Effector memory CD4-positive, alpha-beta T cell (primary cell): Measurements from ENCODE around the gene KCNC1.

ENCODE experiments used
- DNase-seq, 3 donors: peaks; one replicate each; pipeline ENCODE4 v3.0.0-alpha.2; 2020
- H3K27ac ChIP-seq: 2 replicates; pipeline ENCODE4 v1.7.0; 2013; ENCODE audit warnings: mild to moderate bottlenecking, low read length, moderate library complexity; ENCODE audit not compliant: insufficient read depth, poor library complexity, severe bottlenecking
- H3K27me3 ChIP-seq: replicated peaks from 2 replicates; pipeline ENCODE4 v1.7.0; 2013; ENCODE audit warnings: mild to moderate bottlenecking, low read length; ENCODE audit not compliant: insufficient read depth, control insufficient read depth, poor library complexity, severe bottlenecking
- H3K36me3 ChIP-seq: 2 replicates; pipeline ENCODE4 v1.7.0; 2013; ENCODE audit warnings: mild to moderate bottlenecking, low read length, moderate library complexity; ENCODE audit not compliant: control insufficient read depth, insufficient read depth
- H3K4me1 ChIP-seq: 2 replicates; pipeline ENCODE4 v1.7.0; 2013; ENCODE audit warnings: low read length, mild to moderate bottlenecking; ENCODE audit not compliant: control insufficient read depth, insufficient read depth, poor library complexity, severe bottlenecking
- H3K4me3 ChIP-seq: 2 replicates; pipeline ENCODE4 v1.7.0; 2013; ENCODE audit warnings: low read length, low read depth, mild to moderate bottlenecking; ENCODE audit not compliant: insufficient read depth, poor library complexity, severe bottlenecking
- H3K9me3 ChIP-seq: 2 replicates; pipeline ENCODE4 v1.7.0; 2013; ENCODE audit warnings: mild to moderate bottlenecking, low read length, moderate library complexity; ENCODE audit not compliant: control insufficient read depth

KCNC1 gene

DNA sequence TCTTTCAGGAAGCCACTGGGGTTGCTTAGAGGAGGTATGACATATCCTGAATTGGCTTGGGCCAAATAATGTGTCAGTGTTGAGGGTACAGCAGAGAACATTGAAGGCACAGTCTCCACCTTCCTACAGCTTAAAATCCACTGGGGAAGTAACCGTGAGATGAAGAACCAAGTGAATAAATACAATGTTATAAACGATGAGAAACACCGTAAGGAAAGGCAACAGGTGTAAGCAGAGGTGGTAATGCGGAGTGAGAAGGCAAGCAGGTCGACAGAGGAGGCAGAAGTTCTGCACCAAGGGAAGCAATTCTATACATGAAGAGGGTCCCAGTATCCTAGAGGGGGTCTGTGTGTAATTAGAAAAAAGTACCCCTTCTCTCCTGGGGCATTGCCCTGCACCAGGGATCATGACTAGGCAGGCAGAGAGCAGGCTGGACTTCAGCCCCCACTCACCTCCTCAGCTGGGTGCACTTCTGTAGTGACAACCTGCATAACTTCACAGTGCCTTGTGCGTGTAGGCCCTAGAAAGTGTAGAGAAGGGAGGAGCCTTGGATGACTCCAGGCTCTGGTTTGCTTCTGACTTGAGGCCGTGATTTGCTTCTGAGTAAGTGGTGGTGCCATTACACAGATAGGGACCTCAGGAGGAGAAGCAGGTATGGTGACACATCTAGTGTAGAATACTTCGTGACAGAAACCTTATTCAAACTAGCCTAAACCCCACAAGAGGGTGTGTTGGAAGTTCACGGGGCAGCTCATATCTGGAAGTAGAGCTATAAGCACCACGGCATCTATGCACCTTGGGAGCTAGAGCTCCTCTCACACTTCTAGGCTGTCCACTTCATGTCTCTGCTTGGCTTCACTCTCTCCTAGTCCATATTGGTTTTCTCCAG lies 10.3 kb upstream of the KCNC1 start:
- Histone ChIP-seq H3K4me1 (no peaks in the 10 kb centered on the region), H3K27ac (no peak overlapping the region), H3K36me3 (no peaks in the 10 kb centered on the region), H3K27me3 (peaks cover 27% of the 10 kb centered on the region), H3K9me3 (no peaks in the 10 kb centered on the region), H3K4me3 (no peak overlapping the region)
- DNase-seq: no peak

DNA sequence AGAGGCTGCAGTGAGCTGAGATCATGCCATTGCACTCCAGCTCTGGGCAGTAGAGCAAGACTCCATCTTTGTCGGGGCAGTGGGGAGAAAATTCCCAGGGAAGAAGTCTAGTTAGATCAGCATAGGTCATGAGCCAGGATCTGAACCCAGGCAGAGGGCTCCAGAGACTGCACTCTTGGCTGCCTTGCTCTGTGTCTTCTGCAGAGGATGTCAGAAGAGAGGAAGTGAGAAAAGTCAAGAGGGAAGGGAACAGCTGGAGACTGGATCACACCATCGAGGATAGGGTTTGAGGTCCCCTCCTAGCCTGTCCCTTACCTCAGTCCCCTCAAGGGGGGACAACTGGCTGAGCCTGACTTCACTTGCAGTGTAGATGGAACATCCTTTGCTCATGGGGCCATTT lies 9.4 kb upstream of the KCNC1 start:
- H3K9me3 ChIP-seq: no peaks in the 10 kb centered on the region

DNA sequence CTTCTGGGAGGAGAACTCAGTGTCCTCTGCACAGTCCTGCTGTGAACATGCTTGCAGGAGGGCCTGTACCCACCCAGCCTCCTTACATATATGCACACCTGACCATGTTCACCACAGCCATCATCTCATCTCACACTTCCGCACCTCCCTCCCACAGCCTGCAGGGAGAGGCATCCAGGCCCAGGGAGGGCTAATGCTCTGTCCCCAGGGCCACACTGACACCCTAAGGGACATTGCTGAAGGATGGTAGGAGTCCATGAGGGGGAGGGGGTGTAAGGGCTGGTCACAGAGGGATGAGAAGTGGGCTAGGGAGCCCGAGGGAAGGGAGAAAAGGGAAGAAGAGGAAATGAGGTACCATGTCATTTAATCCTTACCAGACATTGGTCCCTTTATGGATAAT lies 4.4 kb upstream of the KCNC1 start:
- H3K4me3 ChIP-seq: no peak overlapping the region
- H3K36me3 ChIP-seq: no peaks in the 10 kb centered on the region
- peaks cover 3% of the 10 kb centered on the region for H3K4me1 ChIP-seq
- H3K9me3 ChIP-seq: no peaks in the 10 kb centered on the region
- no peak for DNase-seq
- peaks cover 2% of the 10 kb centered on the region for H3K27me3 ChIP-seq
- no peak overlapping the region for H3K27ac ChIP-seq

More for the DNA sequence above, 9.4 kb upstream of the KCNC1 start:
- Histone ChIP-seq H3K36me3 (no peaks in the 10 kb centered on the region), H3K4me1 (no peaks in the 10 kb centered on the region), H3K27me3 (peaks cover 27% of the 10 kb centered on the region), H3K4me3 (no peak overlapping the region), H3K27ac (no peak overlapping the region)
- no peak for DNase-seq

DNA sequence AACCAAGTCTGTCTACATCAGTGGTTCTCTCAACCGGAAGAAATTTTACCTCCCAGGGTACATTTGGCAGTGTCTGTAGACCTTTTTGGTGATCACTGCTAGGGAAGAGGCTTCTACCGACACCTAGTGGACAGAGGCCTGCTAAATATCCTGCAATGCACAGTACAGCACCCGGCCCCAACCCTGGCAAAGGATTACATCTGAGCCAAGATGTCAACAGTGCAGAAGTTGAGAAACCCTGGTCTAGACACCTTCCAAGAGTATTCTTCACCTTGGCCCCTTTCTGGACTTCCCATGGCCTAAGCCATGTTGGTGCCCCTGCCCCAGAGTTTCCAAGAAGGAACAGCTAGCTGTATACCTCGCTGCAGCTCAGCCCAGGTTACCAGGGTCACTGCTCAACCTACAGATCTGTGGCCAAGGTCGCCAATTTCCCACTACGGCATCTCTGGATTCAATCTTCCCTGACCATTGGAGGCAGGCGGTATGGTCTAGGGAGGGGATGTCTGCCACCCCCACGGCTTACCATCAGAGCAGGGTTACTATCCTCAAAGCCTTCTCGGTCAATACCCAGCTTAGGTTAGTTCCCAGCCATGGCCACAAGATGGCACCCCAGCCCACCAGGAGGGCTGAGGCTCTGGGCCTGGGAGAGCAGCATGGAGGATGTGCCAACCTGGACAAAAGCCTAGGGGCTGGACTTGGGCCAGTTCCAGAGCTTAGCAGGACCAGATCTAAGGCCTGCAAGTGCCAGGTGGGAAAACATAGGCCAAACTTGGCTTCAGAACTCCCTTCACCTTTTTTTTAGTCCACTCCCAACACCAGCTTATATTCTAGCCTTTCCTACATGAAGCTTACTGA lies 3.7 kb upstream of the KCNC1 start:
- Histone ChIP-seq H3K27me3 (peaks cover 2% of the 10 kb centered on the region), H3K4me1 (peaks cover 4% of the 10 kb centered on the region), H3K9me3 (no peaks in the 10 kb centered on the region), H3K4me3 (no peak overlapping the region), H3K36me3 (no peaks in the 10 kb centered on the region), H3K27ac (no peak overlapping the region)
- DNase-seq: peak in 1 of 3 donors; percentile 17

DNA sequence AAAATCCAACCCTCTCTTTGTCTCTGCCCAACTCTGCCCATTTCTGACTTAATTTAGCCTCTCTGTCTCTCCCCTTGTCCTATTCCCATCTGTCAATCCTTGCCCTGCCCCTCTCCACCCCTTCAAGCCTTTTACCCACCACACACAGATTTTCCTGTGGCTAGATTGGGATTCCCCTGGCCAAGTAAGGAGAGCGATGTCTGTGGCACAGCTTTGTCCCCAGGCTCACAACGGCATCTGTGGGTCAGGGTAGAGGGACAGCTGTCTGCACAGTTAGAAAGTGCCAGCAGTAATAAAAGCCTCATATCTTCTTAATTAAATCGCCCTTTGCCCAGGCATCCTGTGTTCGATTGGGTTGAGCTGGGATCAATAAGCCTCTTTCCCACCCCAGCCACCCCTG lies 1.3 kb upstream of the KCNC1 start:
- no peak for DNase-seq
- Histone ChIP-seq H3K36me3 (no peaks in the 10 kb centered on the region), H3K4me1 (peaks cover 4% of the 10 kb centered on the region), H3K9me3 (no peaks in the 10 kb centered on the region), H3K27me3 (peaks cover 8% of the 10 kb centered on the region), H3K27ac (no peak overlapping the region), H3K4me3 (no peak overlapping the region)

DNA sequence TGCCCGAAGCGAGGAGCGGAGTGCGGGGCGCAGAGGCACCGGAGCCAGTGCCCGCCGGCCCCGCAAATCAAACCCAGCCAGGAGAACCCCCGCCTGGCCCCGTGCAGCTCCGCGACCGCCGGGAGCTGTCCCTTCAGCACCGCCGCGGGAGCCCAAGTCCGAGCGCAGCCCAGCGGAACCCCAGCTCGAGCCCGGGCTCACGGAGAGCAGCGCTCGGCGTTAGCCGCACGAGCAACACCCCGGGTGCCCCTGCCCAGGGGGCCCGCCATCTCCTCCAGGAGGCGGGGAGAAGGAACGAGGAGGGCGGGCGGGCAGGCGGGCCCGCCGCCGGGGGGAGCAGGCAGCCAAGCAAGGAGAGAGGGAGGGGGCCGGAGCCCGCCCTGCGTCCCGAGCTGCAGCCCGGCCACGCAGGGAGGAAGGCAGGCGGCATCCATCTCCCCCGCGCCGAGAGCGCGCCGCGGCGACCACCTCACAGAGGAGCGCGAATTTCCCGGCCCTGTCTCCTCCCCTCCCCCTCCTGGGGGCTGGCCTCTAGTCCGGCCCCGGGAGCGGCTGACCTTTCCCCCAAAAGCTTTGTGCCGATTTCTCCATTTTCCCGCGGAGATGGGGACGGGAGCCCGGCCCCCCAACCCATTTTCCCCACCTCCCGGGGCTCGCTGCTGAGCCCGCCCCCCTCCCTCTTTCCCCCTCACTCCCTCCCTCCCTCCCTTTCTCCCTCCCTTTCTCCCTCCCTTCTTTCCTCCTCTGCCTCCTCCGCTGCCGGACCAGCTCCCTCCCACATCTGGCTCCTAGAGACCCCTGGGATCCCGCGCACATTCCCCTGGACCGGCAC lies 621 bp downstream of the KCNC1 start:
- Histone ChIP-seq H3K4me1 (peaks cover 4% of the 10 kb centered on the region), H3K4me3 (no peak overlapping the region), H3K9me3 (no peaks in the 10 kb centered on the region), H3K27me3 (peaks cover 8% of the 10 kb centered on the region), H3K36me3 (no peaks in the 10 kb centered on the region), H3K27ac (no peak overlapping the region)
- DNase-seq: no peak

DNA sequence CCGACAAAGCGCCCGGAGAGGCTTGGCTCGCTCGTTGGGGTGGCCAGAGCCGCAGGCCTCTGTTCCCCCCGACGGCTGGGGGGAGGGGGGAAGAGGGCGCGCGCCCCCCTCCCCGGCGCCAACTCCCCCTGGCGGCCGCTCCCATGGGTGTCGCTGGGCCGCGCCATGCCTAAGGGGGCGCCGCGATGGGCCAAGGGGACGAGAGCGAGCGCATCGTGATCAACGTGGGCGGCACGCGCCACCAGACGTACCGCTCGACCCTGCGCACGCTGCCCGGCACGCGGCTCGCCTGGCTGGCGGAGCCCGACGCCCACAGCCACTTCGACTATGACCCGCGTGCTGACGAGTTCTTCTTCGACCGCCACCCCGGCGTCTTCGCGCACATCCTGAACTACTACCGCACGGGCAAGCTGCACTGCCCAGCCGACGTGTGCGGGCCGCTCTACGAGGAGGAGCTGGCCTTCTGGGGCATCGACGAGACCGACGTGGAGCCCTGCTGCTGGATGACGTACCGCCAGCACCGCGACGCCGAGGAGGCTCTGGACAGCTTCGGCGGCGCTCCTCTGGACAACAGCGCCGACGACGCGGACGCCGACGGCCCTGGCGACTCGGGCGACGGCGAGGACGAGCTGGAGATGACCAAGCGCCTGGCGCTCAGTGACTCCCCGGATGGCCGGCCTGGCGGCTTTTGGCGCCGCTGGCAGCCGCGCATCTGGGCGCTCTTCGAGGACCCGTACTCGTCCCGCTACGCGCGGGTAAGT lies 1.4 kb downstream of the KCNC1 start:
- Histone ChIP-seq H3K9me3 (no peaks in the 10 kb centered on the region), H3K27me3 (peaks cover 8% of the 10 kb centered on the region), H3K36me3 (no peaks in the 10 kb centered on the region), H3K4me1 (peaks cover 4% of the 10 kb centered on the region), H3K4me3 (no peak overlapping the region), H3K27ac (no peak overlapping the region)
- no peak for DNase-seq

DNA sequence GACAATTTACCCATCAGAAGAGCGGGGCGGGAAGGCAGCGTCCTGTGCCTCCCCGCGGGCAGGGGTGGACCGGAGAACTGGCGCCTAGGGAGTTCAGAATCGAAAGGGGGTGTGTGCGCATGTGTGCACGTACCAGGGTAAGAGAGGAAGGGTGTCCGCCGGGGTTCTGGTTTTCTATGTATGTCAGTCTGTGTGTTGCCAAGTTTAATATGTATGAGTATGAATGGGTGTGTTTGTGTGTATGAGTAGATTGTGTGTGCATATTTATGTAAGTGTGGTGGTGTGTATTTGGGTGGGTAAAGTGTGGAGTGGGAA lies 2.0 kb downstream of the KCNC1 start:
- no peak overlapping the region for H3K4me3 ChIP-seq
- peaks cover 4% of the 10 kb centered on the region for H3K4me1 ChIP-seq
- no peak for DNase-seq
- H3K27me3 ChIP-seq: peaks cover 8% of the 10 kb centered on the region
- H3K36me3 ChIP-seq: no peaks in the 10 kb centered on the region
- H3K27ac ChIP-seq: no peak overlapping the region
- no peaks in the 10 kb centered on the region for H3K9me3 ChIP-seq
